Activated naive CD4-positive, alpha-beta T cell treated with anti-CD3 and anti-CD28 coated beads, Interleukin-2, amount 50 U/mL, for 72 hours (primary cell): Measurements from ENCODE around the gene APOBR. TPM values are rescaled to one million over a fixed set of nuclear protein-coding genes. Genes with fewer than 3 reads are reported as not detected.
"Not testable (repeated sequence)": the region's sequence is repeated elsewhere in the genome, so short reads cannot be mapped to it uniquely, and the experiment has no call there.

ENCODE experiments used
- ATAC-seq, 2 donors: fragments of 150-1000 bp; cut with Tn5 transposase; 2 replicates each; pipeline ENCODE4 v1.10.0; 2021; ENCODE audit warnings: mild to moderate bottlenecking in 2 of 2, moderate library complexity in 2 of 2
- DNase-seq, 2 donors: peaks; one replicate each; pipeline ENCODE4 v3.0.0; 2021 to 2022; ENCODE audit warnings: low spot score in 2 of 2
- H3K27ac Mint-ChIP-seq, 2 donors: one replicate each; pipeline ENCODE4 v1.8.0; 2022; ENCODE audit warnings: mild to moderate bottlenecking in 2 of 2, mixed read lengths in 2 of 2
- H3K36me3 Mint-ChIP-seq, 2 donors: one replicate each; pipeline ENCODE4 v1.8.0; 2022; ENCODE audit warnings: mixed read lengths in 2 of 2
- H3K9me3 Mint-ChIP-seq, 2 donors: one replicate each; pipeline ENCODE4 v1.8.0; 2022; ENCODE audit warnings: mixed read lengths in 2 of 2
- total RNA-seq, 2 donors: library from RNA; stranded (reverse); gene quantifications; one replicate each; pipeline ENCODE4 v1.2.3, GENCODE V29; 2022

The APOBR gene, protein sequence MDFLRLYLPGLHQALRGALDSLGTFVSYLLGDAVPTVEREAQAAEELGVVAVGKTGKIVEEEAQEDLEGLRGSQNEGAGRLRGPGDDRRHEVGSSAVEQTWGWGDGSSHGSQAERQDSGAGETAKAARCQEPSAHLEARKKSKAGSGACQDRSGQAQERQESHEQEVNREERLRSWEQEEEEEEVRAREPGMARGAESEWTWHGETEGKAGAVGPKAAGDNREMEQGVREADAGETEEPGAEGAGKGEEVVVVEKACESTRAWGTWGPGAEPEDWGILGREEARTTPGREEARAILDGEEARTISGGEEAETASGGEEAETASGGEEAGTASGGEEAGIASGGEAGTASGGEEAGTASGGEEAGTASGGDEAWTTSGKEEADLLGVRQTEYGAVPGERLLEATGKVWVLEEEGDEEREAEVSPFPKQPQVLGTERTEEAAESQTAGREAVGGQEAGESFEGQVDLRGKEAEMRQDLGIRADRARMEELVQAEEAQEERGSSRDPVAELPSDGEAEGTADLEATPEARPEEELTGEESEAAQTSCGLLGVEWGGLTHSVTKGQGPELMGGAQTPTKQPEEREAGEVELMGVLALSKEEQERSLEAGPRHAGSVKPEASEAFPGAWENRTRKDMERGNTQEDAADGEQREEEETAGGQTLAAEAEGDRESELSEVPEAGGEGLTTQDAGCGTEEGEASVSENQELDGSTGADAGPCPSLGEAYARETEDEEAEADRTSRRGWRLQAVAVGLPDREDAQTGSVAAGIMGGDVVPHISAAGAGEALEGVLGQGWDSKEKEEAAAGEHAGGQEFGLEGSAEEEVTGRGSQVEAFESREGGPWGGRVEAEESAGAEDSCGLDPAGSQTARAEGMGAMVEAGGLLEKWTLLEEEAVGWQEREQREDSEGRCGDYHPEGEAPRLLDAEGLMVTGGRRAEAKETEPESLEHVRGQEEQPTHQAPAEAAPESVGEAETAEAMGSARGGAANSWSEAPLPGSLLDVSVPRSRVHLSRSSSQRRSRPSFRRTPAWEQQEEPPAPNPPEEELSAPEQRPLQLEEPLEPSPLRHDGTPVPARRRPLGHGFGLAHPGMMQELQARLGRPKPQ
- 1 to 10 TPM in 1 of 2 donors, under 1 TPM in 1; 0.93 to 2.9 TPM for total RNA-seq

DNA sequence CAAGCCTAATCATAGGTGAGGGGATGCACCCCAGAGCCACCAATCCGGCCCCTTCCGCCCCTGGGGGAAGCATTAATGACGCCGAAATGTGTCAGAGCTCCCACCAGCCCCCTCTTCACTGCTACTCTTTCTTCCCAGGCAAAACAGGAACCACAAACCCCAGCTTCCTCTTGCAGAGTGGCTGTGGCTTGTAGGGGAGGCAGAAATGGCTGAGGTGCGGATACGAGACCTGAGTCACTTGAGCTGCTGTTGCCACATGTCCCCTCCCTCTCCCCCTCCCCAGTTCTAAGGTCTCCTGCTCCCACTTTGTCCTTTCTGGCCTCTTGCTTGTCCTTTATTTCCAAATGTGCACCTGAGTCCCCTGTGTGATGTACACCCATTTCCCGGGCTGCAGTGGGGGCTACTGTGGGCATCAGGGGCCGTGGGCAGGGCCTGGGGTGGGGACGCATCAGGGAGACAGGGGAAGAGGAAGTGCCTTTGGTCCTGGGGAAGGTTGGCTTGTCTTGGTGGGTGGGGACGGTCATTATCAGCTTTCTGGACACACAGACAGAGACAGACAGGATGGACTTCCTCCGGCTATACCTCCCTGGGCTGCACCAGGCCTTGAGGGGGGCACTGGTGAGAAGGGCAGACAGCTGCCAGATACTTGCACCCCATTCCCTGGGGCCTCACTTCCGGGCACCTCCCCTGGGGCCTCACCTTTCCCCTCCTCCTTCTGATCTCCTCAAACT is at the start of gene APOBR:
APOBR (plus strand) TSS at position 523 of the 731 bp plus-strand sequence; CDS start at position 562, 39 bp downstream.
- ATAC-seq (peak; percentile 86 to 89), DNase-seq (peak; percentile 80 to 92)
- no peaks in the 10 kb centered on the region for H3K9me3 Mint-ChIP-seq
- H3K27ac Mint-ChIP-seq: peak within 1 kb of the TSS; percentile 95 to 96
- H3K36me3 Mint-ChIP-seq: peaks cover 0 to 10% of the 10 kb centered on the region in 2 donors

DNA sequence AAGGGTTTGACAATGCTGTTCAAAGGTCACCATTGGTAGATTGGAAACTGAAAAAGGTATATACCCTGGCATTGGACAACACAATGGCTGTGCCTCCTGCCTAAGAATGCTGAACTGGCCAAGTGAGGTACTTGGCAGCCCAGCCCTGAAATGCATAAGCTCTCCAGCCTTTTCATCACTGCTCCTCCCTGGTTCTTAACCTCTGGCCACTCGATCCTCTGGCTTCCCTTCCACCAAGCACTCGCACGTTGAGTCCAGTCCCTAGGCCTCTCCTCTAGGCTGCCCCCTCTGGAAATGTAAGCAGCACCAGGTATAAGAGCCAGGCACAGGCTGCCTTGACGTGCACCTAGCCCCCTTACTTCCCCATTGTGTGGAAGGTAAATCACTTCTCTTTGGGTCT is 48.1 kb upstream of the APOBR start:
- not testable (repeated sequence) for DNase-seq, H3K27ac Mint-ChIP-seq, H3K9me3 Mint-ChIP-seq, H3K36me3 Mint-ChIP-seq, ATAC-seq

DNA sequence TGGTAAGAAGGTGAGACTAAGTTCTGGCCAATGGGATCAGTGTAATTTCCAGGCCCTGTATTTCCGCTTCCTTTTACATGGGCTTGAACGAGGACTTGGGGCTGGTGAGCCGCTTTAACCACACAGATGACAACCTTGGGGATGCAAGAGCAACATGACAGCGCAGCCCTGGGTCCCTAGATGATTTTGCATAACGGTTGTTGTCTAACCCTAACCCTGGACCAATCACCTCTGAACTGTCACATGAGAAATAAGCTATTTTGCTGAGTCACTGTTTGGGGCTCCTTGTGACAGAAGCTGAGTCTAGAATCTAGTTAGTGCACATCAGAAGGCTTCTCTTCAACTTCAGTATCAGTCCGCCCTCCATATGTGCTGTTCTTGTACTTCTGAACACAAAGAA is 47.4 kb upstream of the APOBR start:
- not testable (repeated sequence) for ATAC-seq, H3K27ac Mint-ChIP-seq, H3K36me3 Mint-ChIP-seq, H3K9me3 Mint-ChIP-seq, DNase-seq

DNA sequence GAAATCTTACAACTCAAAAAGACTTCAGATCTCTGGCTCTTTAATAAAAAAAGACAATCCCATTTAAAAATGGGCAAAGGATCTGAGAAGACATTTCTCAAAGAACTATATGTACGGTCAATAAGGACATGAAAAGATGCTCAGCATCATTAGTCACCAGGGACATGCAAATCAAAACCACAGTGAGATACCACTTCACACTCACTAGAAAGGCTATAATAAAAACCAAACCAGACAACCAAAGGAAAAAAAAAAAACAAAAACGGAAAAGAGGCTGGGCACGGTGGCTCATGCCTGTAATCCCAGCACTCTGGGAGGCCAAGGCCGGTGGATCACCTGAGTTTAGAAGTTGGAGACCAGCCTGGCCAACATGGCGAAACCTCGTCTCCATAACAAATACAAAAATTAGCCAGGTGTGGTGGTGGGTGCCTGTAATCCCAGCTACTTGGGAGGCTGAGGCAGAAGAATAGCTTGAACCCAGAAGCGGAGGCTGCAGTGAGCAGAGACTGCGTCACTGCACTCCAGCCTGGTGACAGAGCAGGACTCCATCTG is 20.7 kb upstream of the APOBR start:
- peak overlapping the region in 1 of 2 donors; percentile 70 for H3K27ac Mint-ChIP-seq
- H3K9me3 Mint-ChIP-seq: no peaks in the 10 kb centered on the region
- ATAC-seq (peak; percentile 94 to 96), DNase-seq (peak in 1 of 2 donors; percentile 53)
- H3K36me3 Mint-ChIP-seq: peaks cover 4 to 6% of the 10 kb centered on the region in 2 donors

DNA sequence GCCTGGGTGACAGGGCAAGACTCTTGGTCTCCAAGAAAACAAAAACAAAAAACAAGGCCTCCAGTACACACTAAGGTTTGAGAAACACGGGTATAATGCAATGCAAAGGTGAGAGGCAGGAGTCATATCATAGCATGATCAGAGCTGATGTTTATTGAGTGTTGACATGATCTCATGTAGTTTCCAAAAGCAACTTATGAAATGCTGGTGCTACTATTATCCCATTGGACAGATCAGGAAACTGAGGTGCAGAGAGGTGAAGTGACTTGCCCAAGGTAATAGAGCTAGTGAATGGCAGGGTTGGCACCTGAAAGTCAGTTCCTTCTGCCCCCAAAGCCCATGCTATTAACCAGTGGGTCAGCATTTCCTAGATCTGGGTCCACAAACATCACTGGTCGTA is 19.2 kb upstream of the APOBR start:
- no peaks in the 10 kb centered on the region for H3K9me3 Mint-ChIP-seq
- no peak overlapping the region for H3K27ac Mint-ChIP-seq
- DNase-seq (no peak), ATAC-seq (no peak)
- peaks cover 4 to 6% of the 10 kb centered on the region in 2 donors for H3K36me3 Mint-ChIP-seq

DNA sequence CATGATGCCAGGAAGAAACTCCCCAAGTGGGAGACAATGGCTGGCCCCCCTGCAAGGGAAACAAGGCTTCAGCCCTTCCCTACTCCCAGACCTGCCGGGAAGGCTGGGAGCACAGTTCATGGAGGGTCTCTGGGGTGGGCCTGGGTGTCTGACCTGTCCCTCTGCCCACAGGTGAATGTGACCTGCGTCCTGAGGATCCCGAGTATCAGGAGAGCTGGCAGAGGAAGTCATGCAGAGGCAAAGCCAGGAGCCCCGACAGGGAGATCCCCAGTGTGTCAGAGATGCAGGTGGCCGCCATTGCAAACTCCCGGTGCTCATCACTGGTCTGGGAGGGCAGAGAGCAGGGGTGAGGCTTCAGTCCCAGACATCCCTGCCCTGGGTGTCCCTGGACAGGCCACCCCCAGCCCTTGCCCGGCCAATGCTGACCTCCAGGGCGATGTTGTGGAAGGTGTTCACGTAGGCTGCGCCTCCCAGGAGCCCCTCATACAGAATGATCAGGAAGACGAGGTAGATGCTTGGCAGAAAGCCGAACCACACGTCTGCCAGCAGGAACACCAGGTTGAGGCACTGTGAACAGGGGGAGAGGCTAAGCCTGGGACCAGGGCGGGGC is 17.0 kb upstream of the APOBR start:
- Mint-ChIP-seq H3K36me3 (peaks cover 4 to 6% of the 10 kb centered on the region in 2 donors), H3K27ac (no peak overlapping the region), H3K9me3 (no peaks in the 10 kb centered on the region)
- ATAC-seq (no peak), DNase-seq (peak in 1 of 2 donors; percentile 31)

DNA sequence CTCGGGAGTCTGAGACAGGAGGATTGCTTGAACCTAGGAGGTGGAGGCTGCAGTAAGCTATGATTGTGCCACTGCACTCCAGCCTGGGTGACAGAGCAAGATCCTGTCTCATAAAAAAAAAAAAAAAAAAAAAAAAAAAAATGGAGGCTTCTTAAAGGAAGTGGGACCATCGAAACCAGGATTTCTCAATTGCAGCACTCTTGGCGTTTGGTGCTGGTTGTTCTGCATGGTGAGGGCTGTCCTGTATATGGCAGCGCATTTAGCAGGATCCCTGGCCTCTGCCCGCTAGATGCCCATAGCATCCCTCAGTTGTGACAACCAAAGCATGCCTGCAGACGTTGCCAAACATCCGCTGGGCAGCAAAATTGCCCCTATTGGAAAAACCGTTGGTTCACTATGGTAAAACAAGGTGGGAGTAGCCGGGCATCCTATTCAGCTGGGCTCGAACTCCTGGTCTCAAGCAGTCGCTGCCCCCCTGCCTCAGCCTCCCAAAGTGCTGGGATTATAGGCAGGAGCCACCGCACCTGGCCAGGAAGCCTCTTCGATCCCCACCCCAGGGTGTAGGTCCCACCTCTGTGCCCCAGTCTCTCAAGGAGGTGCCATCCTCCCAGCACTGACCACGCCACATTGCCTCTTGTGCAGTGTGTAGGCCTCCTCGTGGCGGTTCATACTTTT is 15.8 kb upstream of the APOBR start:
- Mint-ChIP-seq H3K9me3 (no peaks in the 10 kb centered on the region), H3K27ac (no peak overlapping the region), H3K36me3 (peaks cover 4 to 6% of the 10 kb centered on the region in 2 donors)
- DNase-seq (peak in 1 of 2 donors; percentile 14), ATAC-seq (no peak)

DNA sequence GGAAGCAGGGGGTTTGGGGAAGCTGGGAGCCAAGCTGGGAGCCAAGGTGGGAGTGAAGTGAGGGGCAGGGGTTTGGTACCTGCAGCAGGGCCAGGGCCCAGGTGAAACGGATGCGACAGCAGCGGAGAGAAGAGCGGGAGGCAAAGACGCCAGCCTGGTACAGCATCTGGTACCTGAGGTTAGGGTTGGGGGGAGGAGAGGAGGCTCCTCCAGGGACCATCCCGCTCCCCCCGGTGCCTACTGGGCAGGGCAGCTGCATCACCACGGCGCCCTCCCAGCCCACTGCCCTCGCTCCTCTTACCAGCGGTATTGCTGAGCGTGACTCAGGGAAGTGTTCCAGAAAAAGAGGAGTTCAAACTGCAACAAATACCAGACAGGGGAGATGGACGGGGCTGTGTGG is 12.4 kb upstream of the APOBR start:
- DNase-seq (peak in 1 of 2 donors; percentile 30), ATAC-seq (no peak)
- Mint-ChIP-seq H3K27ac (peak overlapping the region in 1 of 2 donors; percentile 44), H3K36me3 (peaks cover 4 to 6% of the 10 kb centered on the region in 2 donors), H3K9me3 (no peaks in the 10 kb centered on the region)

DNA sequence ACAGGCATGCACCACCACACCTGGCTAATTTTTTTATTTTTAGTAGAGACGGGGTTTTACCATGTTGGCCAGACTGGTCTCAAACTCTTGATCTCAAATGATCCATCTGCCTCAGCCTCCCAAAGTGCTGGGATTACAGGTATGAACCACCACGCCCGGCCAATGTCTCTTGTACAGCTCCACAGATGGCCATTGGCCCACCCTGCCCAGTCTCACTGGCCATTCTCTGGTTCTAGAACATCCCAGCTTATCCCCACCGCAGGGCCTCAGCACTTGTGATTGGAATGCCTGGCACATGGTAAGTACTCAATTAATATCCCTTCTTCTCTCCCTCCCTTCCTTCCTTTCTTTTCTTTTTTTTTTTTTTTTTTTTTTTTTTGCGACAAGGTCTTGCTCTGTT is 11.1 kb upstream of the APOBR start:
- H3K27ac Mint-ChIP-seq: peak overlapping the region in 1 of 2 donors; percentile 56
- DNase-seq, H3K36me3 Mint-ChIP-seq, H3K9me3 Mint-ChIP-seq, ATAC-seq: not testable (repeated sequence)

DNA sequence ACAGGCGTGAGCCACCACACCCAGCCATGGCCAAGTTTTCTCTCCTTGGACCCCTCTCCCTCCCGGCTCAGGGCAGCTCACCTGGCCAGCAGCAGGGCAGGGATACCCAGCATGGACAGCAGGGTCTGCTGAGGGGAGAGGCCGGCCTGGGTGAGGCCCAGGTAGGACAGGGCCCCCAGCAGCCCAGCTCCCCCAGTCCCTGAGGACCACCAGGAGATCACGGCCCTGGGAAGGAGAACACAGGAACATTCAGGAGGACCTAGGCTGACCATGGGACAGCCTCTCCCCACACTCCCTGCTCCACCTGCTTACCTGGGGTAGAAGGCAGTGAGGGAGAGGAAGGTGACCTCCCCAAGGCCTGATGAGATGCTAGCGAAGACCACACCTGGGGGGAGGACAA is 8.2 kb upstream of the APOBR start:
- DNase-seq (no peak), ATAC-seq (no peak)
- no peaks in the 10 kb centered on the region for H3K9me3 Mint-ChIP-seq
- peaks cover 0 to 2% of the 10 kb centered on the region in 2 donors for H3K36me3 Mint-ChIP-seq
- no peak overlapping the region for H3K27ac Mint-ChIP-seq

DNA sequence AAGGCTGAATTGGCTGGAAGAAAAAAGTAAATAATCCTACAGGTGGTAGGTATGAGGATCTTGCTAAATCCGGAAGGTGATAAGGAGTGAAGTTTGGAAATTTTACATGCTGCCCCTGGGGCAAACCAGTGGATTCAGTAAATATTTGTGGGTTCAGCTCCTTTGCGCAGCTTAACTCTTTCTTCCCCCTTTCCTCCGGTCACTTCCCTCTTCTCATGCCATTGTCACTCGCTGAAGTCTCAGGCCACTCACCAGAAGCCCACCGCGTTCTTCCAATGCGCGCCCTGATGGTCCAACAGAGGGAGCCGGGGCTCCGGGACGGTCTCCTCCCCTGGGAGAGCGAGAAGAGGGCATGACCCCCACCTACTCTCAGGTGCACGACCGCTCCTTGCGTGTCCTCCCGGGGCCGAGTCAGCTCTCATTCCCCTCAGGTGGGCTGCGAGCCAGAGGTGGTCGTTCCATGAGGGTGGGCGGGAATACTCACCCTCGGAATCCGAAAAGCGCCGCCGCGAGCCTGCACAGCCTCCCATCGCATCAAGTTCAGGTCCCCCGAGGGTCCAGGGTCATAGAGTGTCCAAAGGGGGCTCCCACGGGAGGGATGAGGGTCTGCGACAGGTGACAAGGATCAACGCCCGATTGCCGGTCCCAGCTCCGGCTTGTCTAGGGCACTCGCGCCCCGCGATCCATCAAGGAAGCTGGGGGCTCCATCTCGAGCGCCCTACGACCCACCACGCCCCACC is 3.0 kb upstream of the APOBR start:
- Mint-ChIP-seq H3K9me3 (no peaks in the 10 kb centered on the region), H3K27ac (peak overlapping the region; percentile 96 to 99), H3K36me3 (peaks cover 0 to 10% of the 10 kb centered on the region in 2 donors)
- no peak for ATAC-seq
- no peak for DNase-seq

DNA sequence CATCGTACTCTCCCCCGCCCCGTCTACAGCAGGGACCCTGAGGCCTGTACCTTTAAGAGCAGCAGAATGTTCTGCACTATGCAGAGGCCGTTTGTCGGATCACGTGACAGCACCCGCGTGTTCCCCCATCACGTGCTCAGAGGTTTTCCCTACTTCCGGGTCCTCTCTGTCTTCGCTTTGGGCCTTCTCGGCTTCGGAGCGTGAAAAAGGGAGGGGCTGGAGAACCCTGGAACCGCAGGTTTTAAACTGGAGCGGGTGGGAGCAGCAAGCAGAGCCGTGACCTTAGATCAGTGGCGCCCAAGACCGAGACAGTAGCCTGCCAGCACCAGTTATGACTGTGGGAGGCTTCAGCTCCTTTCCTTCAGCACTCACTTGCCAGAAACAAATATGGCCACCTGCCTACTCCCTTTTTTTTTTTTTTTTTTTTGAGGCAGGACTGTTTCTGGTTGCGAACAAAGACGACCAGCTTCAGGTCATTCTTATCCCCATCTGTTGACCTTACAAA is 2.4 kb upstream of the APOBR start, which contains the start of gene CLN3:
CLN3 (minus strand) TSS at position 105 of the 505 bp plus-strand sequence. CDS start 315 bp downstream, outside the sequence.
- Mint-ChIP-seq H3K36me3 (peaks cover 0 to 10% of the 10 kb centered on the region in 2 donors), H3K27ac (peak within 1 kb of the TSS; percentile 96 to 99), H3K9me3 (no peaks in the 10 kb centered on the region)
- ATAC-seq (peak; percentile 63 to 80), DNase-seq (peak; percentile 81 to 90)

DNA sequence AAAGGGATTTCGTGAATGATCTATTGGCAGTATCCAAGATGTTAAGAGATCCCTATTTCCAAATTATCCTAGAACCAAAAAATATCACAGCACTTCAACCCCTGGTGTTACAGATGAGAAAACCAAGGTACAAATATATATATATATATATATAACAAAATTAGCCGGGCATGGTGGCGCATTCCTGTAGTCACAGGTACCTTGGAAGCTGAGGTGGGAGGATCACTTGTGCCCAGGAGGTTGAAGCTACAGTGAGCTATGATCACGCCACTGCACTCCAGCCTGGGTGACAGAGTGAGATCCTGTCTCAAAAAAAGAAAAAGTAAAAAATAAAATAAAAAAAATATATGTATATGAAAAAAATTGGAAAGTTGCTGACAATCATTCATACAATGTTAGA is 1.9 kb upstream of the APOBR start:
- Mint-ChIP-seq H3K27ac (peak overlapping the region; percentile 96 to 99), H3K9me3 (no peaks in the 10 kb centered on the region), H3K36me3 (peaks cover 0 to 10% of the 10 kb centered on the region in 2 donors)
- ATAC-seq (no peak), DNase-seq (no peak)

DNA sequence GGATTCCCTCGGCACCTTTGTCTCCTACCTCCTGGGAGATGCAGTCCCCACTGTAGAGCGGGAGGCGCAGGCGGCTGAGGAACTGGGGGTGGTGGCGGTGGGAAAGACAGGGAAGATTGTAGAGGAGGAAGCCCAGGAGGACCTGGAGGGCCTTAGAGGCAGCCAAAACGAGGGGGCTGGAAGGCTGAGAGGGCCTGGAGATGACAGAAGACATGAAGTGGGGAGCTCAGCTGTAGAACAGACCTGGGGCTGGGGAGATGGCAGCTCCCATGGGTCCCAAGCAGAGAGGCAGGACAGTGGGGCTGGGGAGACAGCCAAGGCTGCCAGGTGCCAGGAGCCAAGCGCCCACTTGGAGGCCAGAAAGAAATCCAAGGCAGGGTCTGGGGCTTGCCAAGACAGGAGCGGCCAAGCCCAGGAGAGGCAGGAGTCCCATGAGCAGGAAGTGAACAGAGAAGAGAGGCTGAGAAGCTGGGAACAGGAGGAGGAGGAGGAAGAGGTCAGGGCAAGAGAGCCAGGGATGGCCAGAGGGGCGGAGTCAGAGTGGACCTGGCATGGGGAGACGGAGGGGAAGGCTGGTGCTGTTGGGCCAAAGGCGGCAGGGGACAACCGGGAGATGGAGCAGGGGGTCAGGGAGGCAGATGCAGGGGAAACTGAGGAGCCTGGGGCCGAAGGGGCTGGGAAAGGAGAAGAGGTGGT is 803 bp downstream of the APOBR start:
- Mint-ChIP-seq H3K27ac (peak overlapping the region; percentile 95 to 96), H3K36me3 (peaks cover 0 to 10% of the 10 kb centered on the region in 2 donors), H3K9me3 (no peaks in the 10 kb centered on the region)
- no peak for DNase-seq
- ATAC-seq: no peak
